H1 (cell line): ENCODE results near the gene CCDC106. TPM values are rescaled to one million over a fixed set of nuclear protein-coding genes. Genes with fewer than 3 reads are reported as not detected.

Experiments used
- CTCF ChIA-PET: fragments of 300-600 bp; sonication (Branson Sonifier 250); formaldehyde crosslinking; loops from one replicate; lab custom pipeline; 2021; ENCODE audit not compliant: partially characterized antibody; lab: Charles Lee
- POLR2A ChIA-PET: fragments of 300-600 bp; sonication (Branson Sonifier 250); formaldehyde crosslinking; loops from one replicate; lab custom pipeline; 2021; ENCODE audit warnings: inconsistent platforms; ENCODE audit not compliant: partially characterized antibody; lab: Charles Lee
- DNase-seq, 2 experiments: peaks; one replicate each; pipeline versions ENCODE4 v3.0.0 to v3.0.0-alpha.2; 2010 to 2022; ENCODE audit warnings: low spot score in 2 of 2, low read depth in 1 of 2, mixed read lengths in 1 of 2
- FAIRE-seq: peaks from 2 replicates; lab custom pipeline; 2011; peaks lifted over from hg19 to GRCh38; lab: Jason Lieb, UNC
- H2AFZ ChIP-seq: 2 replicates; pipeline ENCODE4 v1.8.1; 2012; ENCODE audit warnings: low read length, inconsistent platforms
- H2AK5ac ChIP-seq: 2 replicates; pipeline ENCODE4 v1.6.1; 2013; ENCODE audit warnings: low read depth, low read length
- H2BK120ac ChIP-seq: replicated peaks from 2 replicates; pipeline ENCODE3; 2013; ENCODE audit warnings: low read depth, low read length, inconsistent platforms
- H2BK12ac ChIP-seq: 2 replicates; pipeline ENCODE4 v1.6.1; 2013; ENCODE audit warnings: low read depth, low read length
- H2BK15ac ChIP-seq: 2 replicates; pipeline ENCODE4 v1.6.1; 2013; ENCODE audit warnings: low read length
- H2BK20ac ChIP-seq: 2 replicates; pipeline ENCODE4 v1.6.1; 2013; ENCODE audit warnings: low read length
- H2BK5ac ChIP-seq: 2 replicates; pipeline ENCODE4 v1.6.1; 2013; ENCODE audit warnings: low read depth, low read length
- H3K14ac ChIP-seq: 2 replicates; pipeline ENCODE4 v1.6.1; 2013; ENCODE audit warnings: inconsistent platforms; ENCODE audit not compliant: insufficient read length
- H3K18ac ChIP-seq: 2 replicates; pipeline ENCODE4 v1.6.1; 2013; ENCODE audit warnings: low read length; ENCODE audit errors: extremely low read depth
- H3K23ac ChIP-seq: 2 replicates; pipeline ENCODE4 v1.6.1; 2013; ENCODE audit warnings: inconsistent platforms; ENCODE audit not compliant: insufficient read length
- H3K23me2 ChIP-seq: 2 replicates; pipeline ENCODE4 v1.6.1; 2013; ENCODE audit warnings: low read depth, low read length
- H3K27ac ChIP-seq: 2 replicates; pipeline ENCODE4 v1.6.1; 2011; ENCODE audit warnings: low read depth, low read length, inconsistent platforms
- H3K27me3 ChIP-seq, 4 experiments: replicated peaks in 1 of 4; 1 replicate in 1 of 4; 2 replicates in 3 of 4; pipeline versions ENCODE4 v1.6.1 to v1.8.1; 2011 to 2013; ENCODE audit warnings: low read length in 3 of 4, mild to moderate bottlenecking in 3 of 4, inconsistent platforms in 2 of 4, mixed read lengths in 2 of 4, moderate library complexity in 1 of 4; ENCODE audit not compliant: control insufficient read depth in 3 of 4, insufficient read depth in 3 of 4; ENCODE audit errors: extremely low read depth in 1 of 4
- H3K36me3 ChIP-seq, 4 experiments: 2 replicates each; pipeline versions ENCODE4 v1.6.1 to v1.8.1; 2011 to 2013; ENCODE audit warnings: mild to moderate bottlenecking in 4 of 4, low read length in 3 of 4, moderate library complexity in 2 of 4, control low read depth in 1 of 4, inconsistent platforms in 1 of 4; ENCODE audit not compliant: insufficient read depth in 4 of 4, control insufficient read depth in 2 of 4
- H3K4ac ChIP-seq: replicated peaks from 2 replicates; pipeline ENCODE3; 2013; ENCODE audit warnings: low read length, low read depth, mixed read lengths, inconsistent platforms; ENCODE audit not compliant: insufficient read length
- H3K4me1 ChIP-seq, 4 experiments: replicated peaks in 1 of 4; 1 replicate in 1 of 4; 2 replicates in 3 of 4; pipeline versions ENCODE4 v1.6.1 to v1.8.1; 2011 to 2013; ENCODE audit warnings: low read length in 3 of 4, inconsistent platforms in 2 of 4, mixed read lengths in 1 of 4; ENCODE audit not compliant: insufficient read depth in 4 of 4, control insufficient read depth in 3 of 4
- H3K4me2 ChIP-seq, 2 experiments: 2 replicates each; pipeline versions ENCODE4 v1.6.1 to v1.8.1; 2011 to 2013; ENCODE audit warnings: low read depth in 2 of 2, low read length in 2 of 2, control low read depth in 1 of 2, inconsistent platforms in 1 of 2, mild to moderate bottlenecking in 1 of 2; ENCODE audit not compliant: insufficient read depth in 1 of 2
- H3K4me3 ChIP-seq, 4 experiments: fragments of 200-600, 300-600 bp in 1 of 4; sonication (generic), shearing (Covaris generic), sonication (Bioruptor Twin) in 1 of 4; 2 replicates each; pipeline versions ENCODE4 v1.5.1 to v1.8.1; 2011 to 2016; ENCODE audit warnings: low read length in 4 of 4, low read depth in 3 of 4, control low read depth in 2 of 4, inconsistent platforms in 2 of 4, mild to moderate bottlenecking in 2 of 4, mixed read lengths in 1 of 4, moderate library complexity in 1 of 4; ENCODE audit not compliant: insufficient read depth in 2 of 4; ENCODE audit errors: extremely low read depth in 1 of 4
- H3K56ac ChIP-seq: replicated peaks from 2 replicates; pipeline ENCODE3; 2013; ENCODE audit warnings: low read depth, mild to moderate bottlenecking, mixed read lengths, low read length, inconsistent platforms; ENCODE audit not compliant: insufficient read length
- H3K79me1 ChIP-seq: 2 replicates; pipeline ENCODE4 v1.6.1; 2013; ENCODE audit warnings: low read depth, low read length, control low read depth
- H3K79me2 ChIP-seq, 2 experiments: 2 replicates each; pipeline versions ENCODE4 v1.6.1 to v1.8.1; 2012 to 2013; ENCODE audit warnings: low read length in 2 of 2, mild to moderate bottlenecking in 2 of 2, inconsistent platforms in 1 of 2; ENCODE audit not compliant: insufficient read depth in 2 of 2, control insufficient read depth in 1 of 2
- H3K9ac ChIP-seq, 4 experiments: replicated peaks in 1 of 4; 1 replicate in 1 of 4; 2 replicates in 3 of 4; pipeline versions ENCODE4 v1.6.1 to v1.8.1; 2011 to 2013; ENCODE audit warnings: low read depth in 3 of 4, low read length in 3 of 4, control low read depth in 2 of 4, mild to moderate bottlenecking in 2 of 4, moderate library complexity in 2 of 4, inconsistent platforms in 1 of 4; ENCODE audit errors: extremely low read depth in 1 of 4
- H3K9me3 ChIP-seq, 2 experiments: 2 replicates each; pipeline versions ENCODE4 v1.6.1 to v1.8.1; 2012 to 2013; ENCODE audit warnings: mild to moderate bottlenecking in 2 of 2, moderate library complexity in 2 of 2, control low read depth in 1 of 2, inconsistent platforms in 1 of 2, low read depth in 1 of 2, low read length in 1 of 2, mixed read lengths in 1 of 2; ENCODE audit not compliant: insufficient read depth in 2 of 2
- H4K20me1 ChIP-seq, 2 experiments: replicated peaks in 1 of 2; 2 replicates each; pipeline versions ENCODE3 to v1.8.1; 2011 to 2013; ENCODE audit warnings: inconsistent platforms in 2 of 2, low read length in 2 of 2, mild to moderate bottlenecking in 1 of 2; ENCODE audit not compliant: insufficient read depth in 2 of 2, control insufficient read depth in 1 of 2
- H4K5ac ChIP-seq: 2 replicates; pipeline ENCODE4 v1.6.1; 2013; ENCODE audit warnings: low read length, low read depth, mixed read lengths, inconsistent platforms; ENCODE audit not compliant: insufficient read length
- H4K8ac ChIP-seq: 2 replicates; pipeline ENCODE4 v1.8.0; 2013; ENCODE audit warnings: mild to moderate bottlenecking, moderate library complexity, low read length, inconsistent platforms; ENCODE audit not compliant: insufficient read depth; ENCODE audit errors: extremely low read depth
- H4K91ac ChIP-seq: replicated peaks from 2 replicates; pipeline ENCODE3; 2013; ENCODE audit warnings: low read length, mixed read lengths, inconsistent platforms; ENCODE audit not compliant: insufficient read length
- CEBPB ChIP-seq: IDR thresholded peaks from 2 replicates; pipeline ENCODE4 v1.6.1; 2012; ENCODE audit warnings: low read depth, low read length
- CHD1 ChIP-seq: IDR thresholded peaks from 2 replicates; pipeline ENCODE4 v1.6.1; 2012; ENCODE audit warnings: low read depth, low read length, improper control_type of control experiment
- CHD2 ChIP-seq: IDR thresholded peaks from 2 replicates; pipeline ENCODE4 v1.6.1; 2012; ENCODE audit warnings: low read length, improper control_type of control experiment
- GTF2F1 ChIP-seq: IDR thresholded peaks from 2 replicates; pipeline ENCODE4 v1.6.1; 2012; ENCODE audit warnings: low read depth, low read length, improper control_type of control experiment, borderline replicate concordance
- NRF1 ChIP-seq: IDR thresholded peaks from 2 replicates; pipeline ENCODE4 v1.6.1; 2011; ENCODE audit warnings: mild to moderate bottlenecking, low read depth, low read length, improper control_type of control experiment
- PHF8 ChIP-seq: fragments of 200-600 bp; sonication (generic); conservative IDR thresholded peaks from 2 replicates; pipeline ENCODE4 v1.7.1; 2012; ENCODE audit warnings: low read depth, mild to moderate bottlenecking, inconsistent platforms, low read length, moderate library complexity
- POU5F1 ChIP-seq: IDR thresholded peaks from 2 replicates; pipeline ENCODE4 v1.6.1; 2011; ENCODE audit warnings: low read depth, mild to moderate bottlenecking, low read length, moderate library complexity
- RFX5 ChIP-seq: IDR thresholded peaks from 2 replicates; pipeline ENCODE4 v1.6.1; 2011; ENCODE audit warnings: low read depth, low read length, improper control_type of control experiment, borderline replicate concordance
- SIX5 ChIP-seq: IDR thresholded peaks from 2 replicates; pipeline ENCODE4 v1.6.1; 2011; ENCODE audit warnings: mild to moderate bottlenecking, low read depth, low read length
- SP2 ChIP-seq: IDR thresholded peaks from 2 replicates; pipeline ENCODE4 v1.6.1; 2012; ENCODE audit warnings: mild to moderate bottlenecking, low read length, inconsistent platforms
- SRF ChIP-seq: IDR thresholded peaks from 2 replicates; pipeline ENCODE4 v1.6.1; 2011; ENCODE audit warnings: mild to moderate bottlenecking, low read depth, low read length, moderate library complexity
- TCF12 ChIP-seq: IDR thresholded peaks from 2 replicates; pipeline ENCODE4 v1.6.1; 2011; ENCODE audit warnings: low read depth, mild to moderate bottlenecking, low read length
- USF2 ChIP-seq: IDR thresholded peaks from 2 replicates; pipeline ENCODE4 v1.6.1; 2011; ENCODE audit warnings: low read length, improper control_type of control experiment
- WGBS, 2 experiments: shearing (Covaris generic) in 1 of 2; methylation state at CpG; one replicate each; pipeline versions ENCODE4 v1.1.6 to v1.1.7; 2013 to 2015; ENCODE audit warnings: low lambda C conversion rate in 2 of 2, mixed read lengths in 2 of 2, inconsistent platforms in 1 of 2, low coverage in 1 of 2, missing lambda C conversion rate in 1 of 2; ENCODE audit not compliant: insufficient replicate concordance in 2 of 2, insufficient coverage in 1 of 2, insufficient read length in 1 of 2; ENCODE audit errors: extremely low coverage in 1 of 2, missing lambda C conversion rate in 1 of 2; 5-methylcytosine and 5-hydroxymethylcytosine counted together
- polyA plus RNA-seq, 7 experiments: library from polyadenylated mRNA; depleted of rRNA in 3 of 7; stranded (reverse) in 5 of 7; unstranded in 2 of 7; fragments of >200 nt in 5 of 7; fragments of 200-250 nt in 2 of 7; gene quantifications; 1 replicate in 5 of 7; 2 replicates in 1 of 7; 4 replicates in 1 of 7; pipeline versions ENCODE4 v1.2.1 to v1.2.3, GENCODE V29; 2011 to 2013; ENCODE audit warnings: missing spikeins in 2 of 7, mixed read lengths in 2 of 7
- total RNA-seq: library from RNA; stranded (reverse); fragmentation: NEBNext Ultra II Directional; extraction: Animal tissue kit (Norgen Biotek cat#: 25700); gene quantifications from 2 replicates; pipeline ENCODE4 v1.2.1, GENCODE V29; 2021

CCDC106 gene
- total and polyA plus RNA-seq, 2 of the 8 experiments (the other 6 are each of a cell fraction or from before 2014, with no cell fraction given): 12.0 to 20.1 TPM

GRCh38 chr19:55658846-55659459, 10.9 kb downstream of the CCDC106 start:
- no peak for DNase-seq
- Histone ChIP-seq H3K27ac (peak overlapping the region; percentile 11; the same call in 1 of the 2 replicates), H3K79me2 (peaks cover 48 to 80% of the 10 kb centered on the region in 2 experiments), H4K91ac (no peak overlapping the region), H3K23me2 (peaks cover 11% of the 10 kb centered on the region), H4K8ac (no peak overlapping the region), H2BK15ac (no peak overlapping the region), H3K36me3 (peaks cover 22 to 39% (median 34%) of the 10 kb centered on the region in 4 experiments), H3K4me2 (no peak overlapping the region; a peak in 1 of 4 replicates), H3K4me3 (no peak overlapping the region), H2BK12ac (no peak overlapping the region), H2BK20ac (no peak overlapping the region), H3K9me3 (no peaks in the 10 kb centered on the region), H3K4me1 (peaks cover 3 to 16% (median 10%) of the 10 kb centered on the region in 4 experiments; a peak in 6 of 7 replicates), H2BK120ac (no peak overlapping the region), H3K18ac (no peak overlapping the region), H3K79me1 (peaks cover 10% of the 10 kb centered on the region; the same call in 1 of the 2 replicates), H3K23ac (no peak overlapping the region), H3K4ac (no peak overlapping the region), H2AK5ac (no peak overlapping the region), H2AFZ (no peak overlapping the region), H3K9ac (peak overlapping the region in 1 of 4 experiments; percentile 9; a peak in 1 of 7 replicates), H3K56ac (no peak overlapping the region), H4K5ac (no peak overlapping the region), H2BK5ac (0 out of 2 replicates have a peak overlapping the region, but pooled peaks have one; percentile 15), H4K20me1 (peaks cover 33 to 38% of the 10 kb centered on the region in 2 experiments), H3K14ac (no peak overlapping the region), H3K27me3 (no peaks in the 10 kb centered on the region)
- FAIRE-seq: no peak
- 90% methylated on average over 35 of the region's 37 CpGs; no CpG with 5 or more reads in 1 of the 2 experiments for WGBS, 2 experiments
- POLR2A ChIA-PET: interaction anchor here (1.5 to 5.8 kb wide), 2 partner anchors 10 to 44 kb away, joined by 3 to 75 read pairs; no protein-coding TSS in a partner anchor
- CTCF ChIA-PET: interaction anchor here (0.6 to 2.8 kb wide), 3 partner anchors 12 to 407 kb away, joined by 3 to 19 read pairs (median 9); no protein-coding TSS in a partner anchor
- TF ChIP-seq NRF1: no peak
- TF ChIP-seq SIX5: no peak
- no peak for TF ChIP-seq SRF
- TF ChIP-seq PHF8: no peak
- no peak for TF ChIP-seq TCF12
- no peak for TF ChIP-seq SP2
- TF ChIP-seq CHD1: no peak
- TF ChIP-seq CHD2: no peak
- no peak for TF ChIP-seq RFX5
- no peak for TF ChIP-seq CEBPB
- TF ChIP-seq USF2: no peak
- TF ChIP-seq GTF2F1: no peak
- no peak for TF ChIP-seq POU5F1
